Stomach (tissue), 4 donors: ENCODE results near the gene TRIM56.

Experiments used
- EP300 ChIP-seq: sonication (generic); formaldehyde crosslinking; IDR thresholded peaks from one replicate; pipeline ENCODE4 v1.6.1; 2017; ENCODE audit warnings: antibody characterized with exemption
- POLR2A ChIP-seq, 4 donors: fragments of 450-650 bp; IDR thresholded peaks; one replicate each; pipeline ENCODE4 v1.6.1; 2016; ENCODE audit warnings: antibody characterized with exemption in 4 of 4, control low read depth in 2 of 4, mild to moderate bottlenecking in 1 of 4, moderate library complexity in 1 of 4
- POLR2AphosphoS5 ChIP-seq, 3 donors: sonication (generic); formaldehyde crosslinking; IDR thresholded peaks; one replicate each; pipeline ENCODE4 v1.6.1; 2016; ENCODE audit warnings: antibody characterized with exemption in 3 of 3
- TF ChIP-seq, protein P1 (sequence below), 7 experiments: fragments of 450-650 bp in 4 of 7; fragments of 200-600 bp in 3 of 7; sonication (generic) in 3 of 7; IDR thresholded peaks; one replicate each; pipeline ENCODE4 v1.5.1; 2016 to 2019; ENCODE audit warnings: antibody characterized with exemption in 7 of 7, control low read depth in 2 of 7, mild to moderate bottlenecking in 1 of 7

DNA sequence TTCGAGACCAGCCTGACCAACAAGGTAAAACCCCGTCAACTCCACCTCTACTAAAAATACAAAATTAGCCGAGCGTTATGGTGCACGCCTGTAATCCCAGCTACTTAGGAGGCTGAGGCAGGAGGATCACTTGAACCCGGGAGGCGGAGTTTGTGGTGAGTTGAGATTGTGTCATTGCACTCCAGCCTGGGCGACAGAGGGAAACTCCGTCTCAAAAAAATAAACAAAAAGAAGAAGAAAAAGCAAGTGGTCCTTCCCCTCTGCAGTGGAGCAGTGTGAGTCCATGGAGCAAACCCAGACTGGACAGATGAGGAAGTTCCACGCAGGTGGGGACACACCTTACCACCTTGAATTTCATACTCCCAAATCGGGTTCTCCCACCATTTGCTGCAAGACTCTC, 28.6 kb downstream of the TRIM56 start:
- TF ChIP-seq, protein P1, sequence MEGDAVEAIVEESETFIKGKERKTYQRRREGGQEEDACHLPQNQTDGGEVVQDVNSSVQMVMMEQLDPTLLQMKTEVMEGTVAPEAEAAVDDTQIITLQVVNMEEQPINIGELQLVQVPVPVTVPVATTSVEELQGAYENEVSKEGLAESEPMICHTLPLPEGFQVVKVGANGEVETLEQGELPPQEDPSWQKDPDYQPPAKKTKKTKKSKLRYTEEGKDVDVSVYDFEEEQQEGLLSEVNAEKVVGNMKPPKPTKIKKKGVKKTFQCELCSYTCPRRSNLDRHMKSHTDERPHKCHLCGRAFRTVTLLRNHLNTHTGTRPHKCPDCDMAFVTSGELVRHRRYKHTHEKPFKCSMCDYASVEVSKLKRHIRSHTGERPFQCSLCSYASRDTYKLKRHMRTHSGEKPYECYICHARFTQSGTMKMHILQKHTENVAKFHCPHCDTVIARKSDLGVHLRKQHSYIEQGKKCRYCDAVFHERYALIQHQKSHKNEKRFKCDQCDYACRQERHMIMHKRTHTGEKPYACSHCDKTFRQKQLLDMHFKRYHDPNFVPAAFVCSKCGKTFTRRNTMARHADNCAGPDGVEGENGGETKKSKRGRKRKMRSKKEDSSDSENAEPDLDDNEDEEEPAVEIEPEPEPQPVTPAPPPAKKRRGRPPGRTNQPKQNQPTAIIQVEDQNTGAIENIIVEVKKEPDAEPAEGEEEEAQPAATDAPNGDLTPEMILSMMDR (IDR thresholded peaks at IDR 0.05): no peak
- no peak for TF ChIP-seq POLR2AphosphoS5 (IDR thresholded peaks at IDR 0.05)
- TF ChIP-seq POLR2A (IDR thresholded peaks at IDR 0.05): no peak
- TF ChIP-seq EP300: no peak
